ENCODE results near the gene WNT11.

- TF ChIP-seq CTCF (IDR thresholded peaks at IDR 0.05), result no peak
- no peak for TF ChIP-seq POLR2A (IDR thresholded peaks at IDR 0.05)
These were observed 42.2 kb downstream of the WNT11 start for GRCh38 chr11:76164081-76164480.

All from esophagus squamous epithelium (tissue), 4 donors.